ENCODE results near the gene TSPEAR.

DNA sequence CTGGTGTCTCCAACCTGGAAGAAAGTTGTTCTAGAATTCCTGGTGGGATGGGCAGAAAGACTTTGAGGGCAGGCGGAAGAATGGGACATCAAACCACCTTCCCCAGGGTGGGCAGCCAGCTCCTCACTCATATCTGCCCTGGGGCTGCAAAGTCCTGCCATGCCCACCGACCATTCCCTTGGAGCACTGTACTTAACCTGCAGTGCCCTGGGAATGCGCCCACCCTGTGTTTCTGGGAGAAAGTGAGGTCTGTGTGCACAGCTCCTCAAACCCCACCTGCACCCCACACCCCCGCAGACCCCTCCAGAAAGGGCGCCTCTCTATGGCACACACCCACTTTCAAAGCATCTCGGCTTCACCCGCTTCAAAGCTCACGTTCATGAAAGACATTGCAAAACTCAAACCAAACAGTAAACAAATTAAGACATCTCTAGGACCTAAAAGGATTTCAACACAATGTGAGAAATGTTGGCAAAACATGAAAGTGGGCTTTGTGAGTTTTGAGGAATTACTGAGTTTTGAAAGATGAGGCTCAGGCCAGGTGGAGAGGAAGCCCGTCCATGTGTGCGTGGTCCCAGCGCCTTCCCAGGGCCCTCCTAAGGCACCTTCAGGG lies 196.5 kb downstream of the TSPEAR start:
- TF ChIP-seq, protein P1, sequence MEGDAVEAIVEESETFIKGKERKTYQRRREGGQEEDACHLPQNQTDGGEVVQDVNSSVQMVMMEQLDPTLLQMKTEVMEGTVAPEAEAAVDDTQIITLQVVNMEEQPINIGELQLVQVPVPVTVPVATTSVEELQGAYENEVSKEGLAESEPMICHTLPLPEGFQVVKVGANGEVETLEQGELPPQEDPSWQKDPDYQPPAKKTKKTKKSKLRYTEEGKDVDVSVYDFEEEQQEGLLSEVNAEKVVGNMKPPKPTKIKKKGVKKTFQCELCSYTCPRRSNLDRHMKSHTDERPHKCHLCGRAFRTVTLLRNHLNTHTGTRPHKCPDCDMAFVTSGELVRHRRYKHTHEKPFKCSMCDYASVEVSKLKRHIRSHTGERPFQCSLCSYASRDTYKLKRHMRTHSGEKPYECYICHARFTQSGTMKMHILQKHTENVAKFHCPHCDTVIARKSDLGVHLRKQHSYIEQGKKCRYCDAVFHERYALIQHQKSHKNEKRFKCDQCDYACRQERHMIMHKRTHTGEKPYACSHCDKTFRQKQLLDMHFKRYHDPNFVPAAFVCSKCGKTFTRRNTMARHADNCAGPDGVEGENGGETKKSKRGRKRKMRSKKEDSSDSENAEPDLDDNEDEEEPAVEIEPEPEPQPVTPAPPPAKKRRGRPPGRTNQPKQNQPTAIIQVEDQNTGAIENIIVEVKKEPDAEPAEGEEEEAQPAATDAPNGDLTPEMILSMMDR (CRISPR knock-in tag; IDR thresholded peaks at IDR 0.05) = no peak
- TF ChIP-seq TBX2 (CRISPR knock-in tag; IDR thresholded peaks at IDR 0.05; ENCODE audit: borderline replicate concordance) (peak; percentile 45; the same call in 1 of the 2 replicates), REST (IDR thresholded peaks at IDR 0.05; ENCODE audit: borderline replicate concordance in 1 of 2, low read depth in 1 of 2, low read length in 2 of 2) (no peak)
